Progenitor cell of endocrine pancreas (in vitro differentiated cells): ENCODE data around the gene GAB2. TPM values are rescaled to one million over a fixed set of nuclear protein-coding genes. Genes with fewer than 3 reads are reported as not detected.

Experiments
- DNase-seq: peaks from one replicate; pipeline ENCODE4 v3.0.0; 2021; ENCODE audit warnings: low spot score; ENCODE audit not compliant: unreplicated experiment
- H3K27ac Mint-ChIP-seq: 2 replicates; pipeline ENCODE4 v1.8.0; 2021; ENCODE audit warnings: mild to moderate bottlenecking, moderate library complexity, mixed read lengths
- H3K27me3 Mint-ChIP-seq: 2 replicates; pipeline ENCODE4 v1.8.0; 2021; ENCODE audit warnings: mixed read lengths
- H3K36me3 Mint-ChIP-seq: 2 replicates; pipeline ENCODE4 v1.8.0; 2022; ENCODE audit warnings: mixed read lengths; ENCODE audit not compliant: insufficient read depth
- H3K4me1 Mint-ChIP-seq: 2 replicates; pipeline ENCODE4 v1.8.0; 2021; ENCODE audit warnings: low read depth, mixed read lengths
- H3K4me3 Mint-ChIP-seq: 2 replicates; pipeline ENCODE4 v1.8.0; 2021; ENCODE audit warnings: low read depth, mild to moderate bottlenecking, moderate library complexity, mixed read lengths
- H3K9me3 Mint-ChIP-seq: 2 replicates; pipeline ENCODE4 v1.8.0; 2021; ENCODE audit warnings: low read depth, mixed read lengths
- CTCF ChIP-seq: fragments of 200-600 bp; sonication (generic); IDR thresholded peaks from one replicate; pipeline ENCODE4 v1.5.0; 2021; ENCODE audit warnings: antibody characterized with exemption, mild to moderate bottlenecking; ENCODE audit not compliant: unreplicated experiment
- total RNA-seq: library from RNA; stranded (reverse); gene quantifications from 2 replicates; pipeline ENCODE4 v1.2.1, GENCODE V29; 2021

Gene GAB2
- total RNA-seq, 1 donor from 2014 or later: 37.6 TPM

- no peak overlapping the region for H3K27ac Mint-ChIP-seq
- H3K4me1 Mint-ChIP-seq: peaks cover 21% of the 10 kb centered on the region
- no peak for TF ChIP-seq CTCF
- H3K4me3 Mint-ChIP-seq: no peak overlapping the region
- peaks cover 5% of the 10 kb centered on the region for H3K36me3 Mint-ChIP-seq
- DNase-seq: no peak
- peaks cover 3% of the 10 kb centered on the region for H3K9me3 Mint-ChIP-seq
- no peaks in the 10 kb centered on the region for H3K27me3 Mint-ChIP-seq
Observed at GRCh38 chr11:78344094-78344493, 73.5 kb downstream of the GAB2 start.

DNA sequence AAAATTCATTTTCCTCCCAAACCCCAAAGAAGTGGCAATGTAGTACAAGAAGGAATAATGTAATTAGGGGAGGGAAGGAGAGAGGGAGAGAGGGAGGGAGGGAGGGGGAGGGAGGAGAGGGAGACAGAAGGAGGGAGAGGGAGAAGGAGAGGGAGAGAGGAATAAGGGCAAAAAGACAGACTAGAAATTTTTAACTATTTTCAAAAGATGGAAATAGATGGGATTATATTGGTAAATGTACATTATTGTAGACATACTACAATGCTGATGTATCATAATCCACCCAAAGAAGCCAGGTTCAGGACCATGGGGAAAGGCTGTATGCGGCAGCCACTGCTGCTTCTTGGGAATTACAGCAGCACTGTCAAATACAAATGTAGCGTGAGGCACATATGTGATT is 74.3 kb downstream of the GAB2 start:
- Mint-ChIP-seq H3K9me3 (peaks cover 3% of the 10 kb centered on the region), H3K27ac (no peak overlapping the region), H3K4me1 (peaks cover 25% of the 10 kb centered on the region), H3K27me3 (no peaks in the 10 kb centered on the region), H3K4me3 (no peak overlapping the region), H3K36me3 (peaks cover 5% of the 10 kb centered on the region)
- no peak for DNase-seq
- TF ChIP-seq CTCF: no peak

GRCh38 chr11:78341841-78342240 is 75.8 kb downstream of the GAB2 start:
- Mint-ChIP-seq H3K4me3 (no peak overlapping the region), H3K9me3 (peaks cover 3% of the 10 kb centered on the region), H3K27ac (peak overlapping the region; percentile 30), H3K36me3 (peaks cover 5% of the 10 kb centered on the region), H3K27me3 (no peaks in the 10 kb centered on the region), H3K4me1 (peaks cover 34% of the 10 kb centered on the region)
- TF ChIP-seq CTCF: no peak
- DNase-seq: no peak

DNA sequence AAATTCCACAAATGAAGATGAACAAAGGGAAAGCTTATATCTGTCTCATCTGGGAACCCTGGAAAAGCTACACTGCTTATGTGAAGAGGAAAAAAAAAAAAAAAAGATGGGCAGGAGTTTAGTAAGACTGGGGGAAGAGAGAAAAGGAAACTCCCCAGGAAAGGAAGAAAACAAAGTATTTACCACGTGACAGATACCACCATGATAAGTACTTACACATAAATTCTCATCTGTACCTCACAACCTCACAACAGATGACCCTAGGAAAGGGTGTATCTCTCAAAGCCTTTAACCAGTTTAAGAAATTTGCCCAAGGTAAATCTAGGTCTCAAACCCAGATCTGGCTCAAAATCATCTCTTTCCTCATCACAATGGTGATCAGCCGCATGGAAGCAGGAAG is 77.1 kb downstream of the GAB2 start:
- H3K9me3 Mint-ChIP-seq: peaks cover 6% of the 10 kb centered on the region
- H3K27me3 Mint-ChIP-seq: no peaks in the 10 kb centered on the region
- no peak overlapping the region for H3K27ac Mint-ChIP-seq
- H3K4me1 Mint-ChIP-seq: peaks cover 34% of the 10 kb centered on the region
- H3K4me3 Mint-ChIP-seq: no peak overlapping the region
- H3K36me3 Mint-ChIP-seq: peaks cover 7% of the 10 kb centered on the region
- no peak for DNase-seq
- no peak for TF ChIP-seq CTCF

DNA sequence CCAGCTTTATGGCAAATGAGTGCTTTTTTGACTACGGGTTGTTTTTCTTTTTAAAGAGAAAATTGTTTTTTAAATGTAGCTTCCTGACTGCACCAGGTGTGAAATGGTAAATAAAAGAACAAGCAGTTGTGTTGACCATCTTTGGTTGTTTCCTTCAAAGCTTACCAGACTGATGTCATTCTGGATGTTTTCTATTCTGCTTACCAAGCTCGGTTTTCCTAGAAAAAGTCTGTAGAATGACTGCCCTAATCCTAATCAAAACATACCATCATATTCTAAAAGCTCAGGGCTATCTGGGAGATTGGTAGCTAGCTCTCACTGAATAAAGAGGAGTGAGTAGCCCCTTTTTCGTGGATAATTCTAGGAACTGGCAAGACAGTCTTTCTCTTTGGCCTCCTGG is 77.7 kb downstream of the GAB2 start:
- TF ChIP-seq CTCF: no peak
- H3K27ac Mint-ChIP-seq: peak overlapping the region; percentile 62
- H3K27me3 Mint-ChIP-seq: no peaks in the 10 kb centered on the region
- peaks cover 34% of the 10 kb centered on the region for H3K4me1 Mint-ChIP-seq
- peaks cover 12% of the 10 kb centered on the region for H3K9me3 Mint-ChIP-seq
- no peak for DNase-seq
- H3K36me3 Mint-ChIP-seq: peaks cover 12% of the 10 kb centered on the region
- H3K4me3 Mint-ChIP-seq: no peak overlapping the region
